Mammary epithelial cell (primary cell): ENCODE measurements around the gene NPAS3.

ENCODE experiments used
- EZH2 ChIP-seq: IDR thresholded peaks from 2 replicates; pipeline ENCODE4 v1.6.1; 2012; ENCODE audit warnings: low read length, inconsistent platforms, borderline replicate concordance
- TF ChIP-seq, protein P1 (sequence below), 2 donors: IDR thresholded peaks in 1 of 2; conservative IDR thresholded peaks in 1 of 2; 2 replicates each; pipeline ENCODE4 v1.5.1; 2011 to 2012; ENCODE audit warnings: inconsistent platforms in 2 of 2, low read length in 2 of 2, mild to moderate bottlenecking in 2 of 2, control low read depth in 1 of 2, low read depth in 1 of 2; ENCODE audit not compliant: insufficient read depth in 1 of 2; ENCODE audit errors: extremely low read depth in 1 of 2

DNA sequence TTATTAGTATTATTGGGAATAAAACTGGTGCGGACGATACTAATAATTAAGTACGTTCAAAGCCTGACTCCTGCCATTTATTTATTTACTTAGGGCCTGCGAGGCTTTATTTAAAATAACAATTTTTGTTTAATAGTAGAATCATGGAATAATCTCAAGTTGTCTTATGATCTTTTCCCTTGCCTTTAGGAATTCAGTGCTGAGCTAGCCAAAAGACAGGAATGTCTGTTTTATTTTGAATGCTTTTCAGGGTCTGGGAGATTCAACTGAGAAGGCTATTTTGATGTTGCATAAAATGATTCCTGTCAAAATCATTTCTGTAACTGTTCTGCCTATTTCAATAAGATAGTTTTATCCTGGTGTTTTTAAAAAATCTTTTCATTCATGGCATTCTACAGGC, 522.4 kb downstream of the NPAS3 start:
- TF ChIP-seq, protein P1, sequence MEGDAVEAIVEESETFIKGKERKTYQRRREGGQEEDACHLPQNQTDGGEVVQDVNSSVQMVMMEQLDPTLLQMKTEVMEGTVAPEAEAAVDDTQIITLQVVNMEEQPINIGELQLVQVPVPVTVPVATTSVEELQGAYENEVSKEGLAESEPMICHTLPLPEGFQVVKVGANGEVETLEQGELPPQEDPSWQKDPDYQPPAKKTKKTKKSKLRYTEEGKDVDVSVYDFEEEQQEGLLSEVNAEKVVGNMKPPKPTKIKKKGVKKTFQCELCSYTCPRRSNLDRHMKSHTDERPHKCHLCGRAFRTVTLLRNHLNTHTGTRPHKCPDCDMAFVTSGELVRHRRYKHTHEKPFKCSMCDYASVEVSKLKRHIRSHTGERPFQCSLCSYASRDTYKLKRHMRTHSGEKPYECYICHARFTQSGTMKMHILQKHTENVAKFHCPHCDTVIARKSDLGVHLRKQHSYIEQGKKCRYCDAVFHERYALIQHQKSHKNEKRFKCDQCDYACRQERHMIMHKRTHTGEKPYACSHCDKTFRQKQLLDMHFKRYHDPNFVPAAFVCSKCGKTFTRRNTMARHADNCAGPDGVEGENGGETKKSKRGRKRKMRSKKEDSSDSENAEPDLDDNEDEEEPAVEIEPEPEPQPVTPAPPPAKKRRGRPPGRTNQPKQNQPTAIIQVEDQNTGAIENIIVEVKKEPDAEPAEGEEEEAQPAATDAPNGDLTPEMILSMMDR (conservative IDR thresholded peaks at IDR 0.05 in 1 of 2, IDR thresholded peaks at IDR 0.05 in 1 of 2; ENCODE audit: extremely low read depth in 1 of 2, insufficient read depth in 1 of 2, low read depth in 1 of 2, low read length in 2 of 2): no peak
- no peak for TF ChIP-seq EZH2
